T-helper 2 cell (primary cell): Measurements from ENCODE around the gene GNG7.
A peak's percentile ranks its signal among the peaks of the same experiment; 100 is the strongest.
"Not testable (repeated sequence)": the region's sequence is repeated elsewhere in the genome, so short reads cannot be mapped to it uniquely, and the experiment has no call there.

Source experiments
- DNase-seq, 5 experiments: peaks; one replicate each; pipeline versions ENCODE4 v3.0.0 to v3.0.0-alpha.2; 2012 to 2022

GNG7 gene

GRCh38 chr19:2500156-2500555 lies 202.3 kb downstream of the GNG7 start:
- DNase-seq = no peak

- DNase-seq = no peak
These were observed 205.3 kb downstream of the GNG7 start for GRCh38 chr19:2497186-2497585.

GRCh38 chr19:2495651-2496316 lies 206.7 kb downstream of the GNG7 start:
- no peak for DNase-seq

- DNase-seq = no peak
These were observed 207.3 kb downstream of the GNG7 start for GRCh38 chr19:2495130-2495641.

- DNase-seq = peak; percentile 31 to 56 (median 48)
These were observed 207.9 kb downstream of the GNG7 start for GRCh38 chr19:2494447-2495129.

- no peak for DNase-seq
These were observed 208.4 kb downstream of the GNG7 start for GRCh38 chr19:2494084-2494446.

- DNase-seq = not testable (repeated sequence)
These were observed 209.0 kb downstream of the GNG7 start for GRCh38 chr19:2493448-2493847.

GRCh38 chr19:2492870-2493269 lies 209.6 kb downstream of the GNG7 start:
- no peak for DNase-seq

- DNase-seq = no peak
These were observed 211.2 kb downstream of the GNG7 start for GRCh38 chr19:2491130-2491801.

- no peak for DNase-seq
These were observed 211.8 kb downstream of the GNG7 start for GRCh38 chr19:2490659-2491058.

- DNase-seq = peak in 1 of 5 experiments; percentile 24
These were observed 213.4 kb downstream of the GNG7 start for GRCh38 chr19:2488942-2489731.

- no peak for DNase-seq
These were observed 214.0 kb downstream of the GNG7 start for GRCh38 chr19:2488405-2488941.

GRCh38 chr19:2487842-2488241 lies 214.7 kb downstream of the GNG7 start:
- no peak for DNase-seq

GRCh38 chr19:2487090-2487489 lies 215.4 kb downstream of the GNG7 start:
- no peak for DNase-seq

GRCh38 chr19:2485428-2485827 lies 217.1 kb downstream of the GNG7 start:
- DNase-seq = no peak

GRCh38 chr19:2484178-2484937 lies 218.1 kb downstream of the GNG7 start:
- DNase-seq = no peak

GRCh38 chr19:2483484-2484151 lies 218.9 kb downstream of the GNG7 start:
- DNase-seq = no peak

GRCh38 chr19:2483084-2483483 lies 219.4 kb downstream of the GNG7 start:
- DNase-seq = no peak

- DNase-seq = no peak
These were observed 220.0 kb downstream of the GNG7 start for GRCh38 chr19:2482354-2483038.

- DNase-seq = no peak
These were observed 221.0 kb downstream of the GNG7 start for GRCh38 chr19:2481466-2481865.
